Cortex of kidney (tissue), 1 donor: ENCODE results near the gene SH3GL2.
"Not testable (repeated sequence)": the region's sequence is repeated elsewhere in the genome, so short reads cannot be mapped to it uniquely, and the experiment has no call there.

Source experiments
- DNase-seq: peaks from one replicate; lab custom pipeline; 2025; lab: John Stamatoyannopoulos, UW

Gene SH3GL2

GRCh38 chr9:17751486-17751885, 172.6 kb downstream of the SH3GL2 start:
- no peak for DNase-seq

GRCh38 chr9:17752021-17752420, 173.2 kb downstream of the SH3GL2 start:
- DNase-seq = no peak

- no peak for DNase-seq
Measured at GRCh38 chr9:17757816-17758215, 178.9 kb downstream of the SH3GL2 start.

GRCh38 chr9:17760250-17760649, 181.4 kb downstream of the SH3GL2 start:
- DNase-seq = no peak

- DNase-seq = no peak
Measured at GRCh38 chr9:17761984-17762676, 183.3 kb downstream of the SH3GL2 start.

- no peak for DNase-seq
Measured at GRCh38 chr9:17764306-17764705, 185.4 kb downstream of the SH3GL2 start.

GRCh38 chr9:17765131-17765530, 186.3 kb downstream of the SH3GL2 start:
- DNase-seq = not testable (repeated sequence)

GRCh38 chr9:17772223-17772622, 193.4 kb downstream of the SH3GL2 start:
- no peak for DNase-seq

GRCh38 chr9:17775656-17776055, 196.8 kb downstream of the SH3GL2 start:
- DNase-seq = no peak

- DNase-seq = no peak
Measured at GRCh38 chr9:17776735-17777134, 197.9 kb downstream of the SH3GL2 start.

- DNase-seq = no peak
Measured at GRCh38 chr9:17777465-17777864, 198.6 kb downstream of the SH3GL2 start.

- no peak for DNase-seq
Measured at GRCh38 chr9:17782430-17783149, 203.7 kb downstream of the SH3GL2 start.

- no peak for DNase-seq
Measured at GRCh38 chr9:17783227-17783626, 204.4 kb downstream of the SH3GL2 start.

GRCh38 chr9:17789316-17789715, 210.4 kb downstream of the SH3GL2 start:
- no peak for DNase-seq

GRCh38 chr9:17793713-17794622, 215.1 kb downstream of the SH3GL2 start:
- DNase-seq = no peak

GRCh38 chr9:17795744-17796143, 216.9 kb downstream of the SH3GL2 start:
- DNase-seq = no peak

- DNase-seq = no peak
Measured at GRCh38 chr9:17799369-17799768, 220.5 kb downstream of the SH3GL2 start.

- no peak for DNase-seq
Measured at GRCh38 chr9:17800418-17800817, 221.6 kb downstream of the SH3GL2 start.

- no peak for DNase-seq
Measured at GRCh38 chr9:17802249-17802857, 223.5 kb downstream of the SH3GL2 start.

- no peak for DNase-seq
Measured at GRCh38 chr9:17807613-17808282, 228.9 kb downstream of the SH3GL2 start.

- DNase-seq = no peak
Measured at GRCh38 chr9:17810317-17810716, 231.5 kb downstream of the SH3GL2 start.
